ENCODE results near the gene MAGI2. TPM values are rescaled to one million over a fixed set of nuclear protein-coding genes. Genes with fewer than 3 reads are reported as not detected.

Gene MAGI2
- total RNA-seq, 4 donors from 2014 or later, result 0.90 to 2.4 (median 0.99) TPM

DNA sequence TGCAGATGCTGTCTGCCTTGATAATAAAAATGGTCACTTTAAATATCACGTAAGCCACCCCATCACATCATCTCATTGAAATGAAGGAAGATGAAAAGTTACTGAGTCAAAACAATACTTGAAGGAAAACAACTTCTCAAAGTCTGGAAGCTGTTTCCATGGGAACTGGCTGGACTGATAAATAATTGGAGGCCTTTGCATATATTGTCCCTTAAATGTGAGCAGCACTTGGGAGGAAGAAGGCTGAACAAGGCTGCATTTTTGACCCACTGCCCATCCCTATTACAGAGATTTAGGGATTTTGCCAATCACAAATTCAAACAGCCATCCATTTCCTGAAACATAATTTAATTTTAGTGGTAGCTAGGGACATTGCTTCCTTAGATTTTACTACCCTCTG, 18.2 kb upstream of the MAGI2 start:
- ATAC-seq (no peak), DNase-seq (no peak)
- Histone ChIP-seq H3K4me1 (no peaks in the 10 kb centered on the region), H3K27me3 (no peaks in the 10 kb centered on the region), H3K4me3 (no peak overlapping the region), H3K36me3 (no peaks in the 10 kb centered on the region), H3K27ac (no peak overlapping the region), H3K9me3 (no peaks in the 10 kb centered on the region)
- TF ChIP-seq, protein P1, sequence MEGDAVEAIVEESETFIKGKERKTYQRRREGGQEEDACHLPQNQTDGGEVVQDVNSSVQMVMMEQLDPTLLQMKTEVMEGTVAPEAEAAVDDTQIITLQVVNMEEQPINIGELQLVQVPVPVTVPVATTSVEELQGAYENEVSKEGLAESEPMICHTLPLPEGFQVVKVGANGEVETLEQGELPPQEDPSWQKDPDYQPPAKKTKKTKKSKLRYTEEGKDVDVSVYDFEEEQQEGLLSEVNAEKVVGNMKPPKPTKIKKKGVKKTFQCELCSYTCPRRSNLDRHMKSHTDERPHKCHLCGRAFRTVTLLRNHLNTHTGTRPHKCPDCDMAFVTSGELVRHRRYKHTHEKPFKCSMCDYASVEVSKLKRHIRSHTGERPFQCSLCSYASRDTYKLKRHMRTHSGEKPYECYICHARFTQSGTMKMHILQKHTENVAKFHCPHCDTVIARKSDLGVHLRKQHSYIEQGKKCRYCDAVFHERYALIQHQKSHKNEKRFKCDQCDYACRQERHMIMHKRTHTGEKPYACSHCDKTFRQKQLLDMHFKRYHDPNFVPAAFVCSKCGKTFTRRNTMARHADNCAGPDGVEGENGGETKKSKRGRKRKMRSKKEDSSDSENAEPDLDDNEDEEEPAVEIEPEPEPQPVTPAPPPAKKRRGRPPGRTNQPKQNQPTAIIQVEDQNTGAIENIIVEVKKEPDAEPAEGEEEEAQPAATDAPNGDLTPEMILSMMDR (IDR thresholded peaks at IDR 0.05 in 4 of 5, conservative IDR thresholded peaks at IDR 0.05 in 1 of 5), result no peak
- TF ChIP-seq POLR2A (IDR thresholded peaks at IDR 0.05), result no peak
- intact Hi-C loops (cut with DNase I; ENCODE audit: low total_unique reads) (no loop called here), in situ Hi-C loops (cut with MboI; ENCODE audit: low sequenced_read_pairs in 4 of 4) (no loop called here)

DNA sequence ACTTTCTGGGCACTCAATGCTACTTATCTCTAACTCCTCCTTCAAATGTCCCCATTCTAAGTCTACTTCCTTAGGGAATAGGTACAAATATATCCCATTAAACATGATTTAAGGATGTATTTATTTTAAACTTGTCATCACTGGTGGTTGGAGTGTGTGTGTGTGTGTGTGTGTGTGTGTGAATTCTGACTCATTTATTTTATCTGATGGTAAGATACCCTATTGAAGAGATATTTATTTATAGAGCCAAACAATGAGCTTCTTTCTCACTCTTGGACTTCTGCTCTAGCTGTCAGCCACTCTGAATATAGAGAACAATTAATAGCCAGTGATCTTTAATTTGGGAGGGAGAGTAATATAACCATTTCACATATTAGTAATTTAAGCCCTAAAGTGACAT, 17.8 kb upstream of the MAGI2 start:
- Histone ChIP-seq H3K36me3 (no peaks in the 10 kb centered on the region), H3K9me3 (no peaks in the 10 kb centered on the region), H3K27me3 (no peaks in the 10 kb centered on the region), H3K4me3 (no peak overlapping the region), H3K4me1 (no peaks in the 10 kb centered on the region), H3K27ac (no peak overlapping the region)
- in situ Hi-C loops (cut with MboI; ENCODE audit: low sequenced_read_pairs in 4 of 4), result no loop called here
- no peak for DNase-seq
- no peak for TF ChIP-seq POLR2A (IDR thresholded peaks at IDR 0.05)
- TF ChIP-seq, protein P1 (IDR thresholded peaks at IDR 0.05 in 4 of 5, conservative IDR thresholded peaks at IDR 0.05 in 1 of 5), result no peak
- ATAC-seq, result no peak
- intact Hi-C loops (cut with DNase I; ENCODE audit: low total_unique reads), result no loop called here

DNA sequence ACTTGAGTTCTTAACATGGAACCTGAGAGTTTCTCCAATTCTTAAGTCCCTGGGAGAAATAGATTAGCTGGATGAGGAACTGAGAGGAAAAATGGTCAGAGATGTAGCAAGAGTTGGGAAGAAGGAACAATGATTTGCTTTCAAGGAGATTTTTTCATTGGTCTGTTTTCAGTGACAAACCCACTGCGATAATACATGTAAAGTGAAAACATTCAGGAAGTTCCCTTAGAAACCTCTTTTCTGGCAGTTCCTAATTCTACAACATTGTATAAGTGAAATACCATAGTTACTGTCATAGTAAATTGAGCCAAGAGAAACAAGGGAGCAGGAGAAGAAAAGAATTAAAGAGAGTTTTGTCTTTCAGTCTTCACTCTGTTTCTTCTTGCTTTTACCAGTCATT, 12.1 kb upstream of the MAGI2 start:
- H3K9me3 ChIP-seq, result no peaks in the 10 kb centered on the region
- no peaks in the 10 kb centered on the region for H3K36me3 ChIP-seq
- no peaks in the 10 kb centered on the region for H3K27me3 ChIP-seq
- ATAC-seq (no peak), DNase-seq (no peak)
- no peak for TF ChIP-seq POLR2A (IDR thresholded peaks at IDR 0.05)
- TF ChIP-seq, protein P1 (IDR thresholded peaks at IDR 0.05 in 4 of 5, conservative IDR thresholded peaks at IDR 0.05 in 1 of 5), result no peak
- intact Hi-C loops (cut with DNase I; ENCODE audit: low total_unique reads), result no loop called here
- H3K4me1 ChIP-seq, result no peaks in the 10 kb centered on the region
- no peak overlapping the region for H3K27ac ChIP-seq
- H3K4me3 ChIP-seq, result no peak overlapping the region
- in situ Hi-C loops (cut with MboI; ENCODE audit: low sequenced_read_pairs in 4 of 4), result no loop called here

DNA sequence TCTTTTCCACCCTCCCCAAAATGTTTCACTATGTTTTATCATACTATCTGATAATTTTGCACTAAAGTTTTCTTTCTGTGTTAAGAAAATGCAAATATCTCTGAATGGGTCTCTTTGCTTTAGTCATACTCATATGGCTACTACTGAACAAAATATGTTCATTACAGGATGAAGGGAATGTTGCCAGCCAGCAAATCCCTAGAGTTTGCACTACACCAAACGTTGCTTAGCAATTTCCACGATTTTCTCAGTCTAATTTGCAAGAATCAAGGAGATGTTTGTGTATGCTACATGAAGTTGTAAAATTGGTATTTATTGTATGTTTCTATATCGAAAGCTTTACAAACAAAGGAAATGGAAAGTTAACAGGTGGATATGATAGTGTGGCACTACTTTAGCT, 10.6 kb upstream of the MAGI2 start:
- intact Hi-C loops (cut with DNase I; ENCODE audit: low total_unique reads), result no loop called here
- Histone ChIP-seq H3K27ac (no peak overlapping the region), H3K36me3 (no peaks in the 10 kb centered on the region), H3K9me3 (no peaks in the 10 kb centered on the region), H3K27me3 (no peaks in the 10 kb centered on the region), H3K4me1 (no peaks in the 10 kb centered on the region), H3K4me3 (no peak overlapping the region)
- in situ Hi-C loops (cut with MboI; ENCODE audit: low sequenced_read_pairs in 4 of 4), result no loop called here
- ATAC-seq (no peak), DNase-seq (no peak)
- TF ChIP-seq POLR2A (IDR thresholded peaks at IDR 0.05), result no peak
- TF ChIP-seq, protein P1 (IDR thresholded peaks at IDR 0.05 in 4 of 5, conservative IDR thresholded peaks at IDR 0.05 in 1 of 5), result no peak

DNA sequence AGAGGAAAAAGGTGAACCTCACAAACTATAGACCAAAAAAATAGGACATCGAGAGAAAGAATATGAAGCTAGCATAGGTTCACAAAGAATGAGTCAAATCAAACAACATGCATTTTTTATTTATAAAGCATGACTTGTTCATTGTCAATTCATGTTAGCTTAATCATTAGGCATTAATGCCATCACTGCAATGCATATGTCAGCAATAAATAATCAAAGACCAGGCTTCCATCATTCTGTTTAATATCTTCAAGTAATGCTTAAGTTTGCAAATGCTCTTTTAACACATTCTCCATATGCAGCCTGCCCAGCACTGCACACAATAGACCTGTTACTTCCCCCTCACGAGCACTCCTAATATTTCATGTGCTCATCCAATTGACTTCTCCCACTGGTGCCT, 8.9 kb upstream of the MAGI2 start:
- in situ Hi-C loops (cut with MboI; ENCODE audit: low sequenced_read_pairs in 4 of 4) (no loop called here), intact Hi-C loops (cut with DNase I; ENCODE audit: low total_unique reads) (no loop called here)
- no peak for ATAC-seq

More for the DNA sequence above, 8.9 kb upstream of the MAGI2 start:
- no peaks in the 10 kb centered on the region for H3K36me3 ChIP-seq
- no peak overlapping the region for H3K27ac ChIP-seq
- H3K4me3 ChIP-seq, result no peak overlapping the region
- H3K9me3 ChIP-seq, result no peaks in the 10 kb centered on the region
- H3K4me1 ChIP-seq, result no peaks in the 10 kb centered on the region
- no peak for DNase-seq
- no peaks in the 10 kb centered on the region for H3K27me3 ChIP-seq
- TF ChIP-seq, protein P1 (IDR thresholded peaks at IDR 0.05 in 4 of 5, conservative IDR thresholded peaks at IDR 0.05 in 1 of 5), result no peak
- TF ChIP-seq POLR2A (IDR thresholded peaks at IDR 0.05), result no peak
